RWPE1 (cell line): Measurements from ENCODE around the gene TAAR1.
"Not testable (repeated sequence)": the region's sequence is repeated elsewhere in the genome, so short reads cannot be mapped to it uniquely, and the experiment has no call there.

ENCODE experiments used
- CTCF ChIA-PET: fragments of 350-600 bp; sonication (Branson Sonifier 250); formaldehyde crosslinking; extraction: SDS; loops from one replicate; lab custom pipeline; 2021; lab: Yijun Ruan, JAX
- POLR2A ChIA-PET: fragments of 400-600 bp; formaldehyde crosslinking; extraction: SDS; loops from one replicate; lab custom pipeline; 2020; ENCODE audit warnings: antibody characterized with exemption; ENCODE audit not compliant: low non-redundant PET; lab: Yijun Ruan, JAX
- DNase-seq: peaks from one replicate; pipeline ENCODE4 v3.0.0; 2012; ENCODE audit warnings: low spot score
- H3K27ac ChIP-seq: fragments of 450-650 bp; 2 replicates; pipeline ENCODE4 v1.5.1; 2017
- CTCF ChIP-seq: fragments of 450-650 bp; conservative IDR thresholded peaks from 2 replicates; pipeline ENCODE4 v1.5.1; 2017; ENCODE audit warnings: low read depth, mild to moderate bottlenecking

The TAAR1 gene

GRCh38 chr6:132659082-132659481, at the start of gene TAAR1:
TSS of gene TAAR1 (minus strand) at chr6:132659182. CDS start at chr6:132646003, 13,179 bp downstream.
- no peak for DNase-seq
- ChIA-PET CTCF (no interaction called here), POLR2A (no interaction called here)
- no peak within 1 kb of the TSS for H3K27ac ChIP-seq
- no peak for TF ChIP-seq CTCF

- CTCF ChIA-PET = no interaction called here
- POLR2A ChIA-PET = no interaction called here
- no peak for TF ChIP-seq CTCF
- no peak for DNase-seq
- no peak overlapping the region for H3K27ac ChIP-seq
Observed at GRCh38 chr6:132708771-132709170, 49.8 kb upstream of the TAAR1 start.

GRCh38 chr6:132708002-132708401, 49.0 kb upstream of the TAAR1 start:
- DNase-seq = no peak
- H3K27ac ChIP-seq = no peak overlapping the region
- POLR2A ChIA-PET = no interaction called here
- no peak for TF ChIP-seq CTCF
- CTCF ChIA-PET = no interaction called here

- CTCF ChIA-PET = interaction anchor here (0.6 kb wide), 1 partner anchor 10 kb away, joined by 3 read pairs; no protein-coding TSS in a partner anchor
- H3K27ac ChIP-seq, POLR2A ChIA-PET, DNase-seq: not testable (repeated sequence)
Observed at GRCh38 chr6:132706756-132707155, 47.8 kb upstream of the TAAR1 start.

DNA sequence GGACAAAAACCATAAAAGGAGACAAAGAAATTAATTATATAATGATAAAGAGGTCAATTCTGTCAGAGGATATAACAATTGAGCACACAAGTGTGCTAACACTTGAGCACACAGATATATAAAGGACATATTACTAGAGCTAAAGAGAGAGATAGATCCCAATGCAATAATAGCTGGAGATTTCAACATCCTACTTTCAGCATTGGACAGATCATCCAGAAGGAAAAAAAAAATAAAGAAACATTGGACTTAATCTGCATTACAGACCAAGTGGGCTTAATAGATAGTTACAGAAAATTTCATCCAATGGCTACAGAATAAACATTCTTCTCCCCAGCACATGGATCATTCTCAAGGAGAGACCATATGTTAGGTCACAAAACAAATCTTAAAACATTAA, 45.0 kb upstream of the TAAR1 start:
- POLR2A ChIA-PET = no interaction called here

GRCh38 chr6:132698608-132699007, 39.6 kb upstream of the TAAR1 start:
- ChIA-PET CTCF (interaction anchor here (1.0 kb wide), 1 partner anchor 28 kb away, joined by 4 read pairs; no protein-coding TSS in a partner anchor), POLR2A (no interaction called here)
- no peak for DNase-seq

More for the DNA sequence above, 45.0 kb upstream of the TAAR1 start:
- CTCF ChIA-PET = interaction anchor here (0.7 to 1.3 kb wide), 2 partner anchors 12 to 373 kb away, joined by 3 to 8 read pairs; no protein-coding TSS in a partner anchor
- TF ChIP-seq CTCF = no peak
- H3K27ac ChIP-seq = no peak overlapping the region
- DNase-seq = no peak

DNA sequence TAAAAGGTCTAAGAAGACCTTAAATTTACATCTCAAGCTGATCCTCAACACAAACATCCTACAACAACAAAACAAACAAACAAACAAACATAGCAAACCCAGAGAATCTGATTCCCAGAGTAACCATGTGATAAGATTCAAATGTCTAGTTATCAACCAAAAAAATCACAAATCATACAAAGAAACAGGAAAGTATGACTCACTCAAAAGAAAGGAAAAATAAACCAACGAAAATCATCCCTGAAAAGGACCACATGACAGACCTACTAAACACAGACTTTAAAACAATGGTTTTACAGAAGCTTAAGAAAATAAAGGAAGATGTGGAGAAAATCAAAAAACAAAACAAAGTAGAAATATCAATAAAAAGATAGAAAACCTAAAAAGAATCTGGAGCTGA, 36.8 kb upstream of the TAAR1 start:
- TF ChIP-seq CTCF = no peak
- ChIA-PET POLR2A (no interaction called here), CTCF (interaction anchor here (0.7 kb wide), 1 partner anchor 727 kb away, joined by 6 read pairs; no protein-coding TSS in a partner anchor)
- DNase-seq = no peak
- H3K27ac ChIP-seq = no peak overlapping the region

More at GRCh38 chr6:132698608-132699007, 39.6 kb upstream of the TAAR1 start:
- no peak overlapping the region for H3K27ac ChIP-seq
- TF ChIP-seq CTCF = no peak
